NAMALWA (cell line): Measurements from ENCODE around the gene HYAL1.
A peak's percentile ranks its signal among the peaks of the same experiment; 100 is the strongest.

Experiments used
- DNase-seq: peaks from one replicate; pipeline ENCODE4 v3.0.0-alpha.2; 2015; ENCODE audit warnings: low spot score

The HYAL1 gene

DNA sequence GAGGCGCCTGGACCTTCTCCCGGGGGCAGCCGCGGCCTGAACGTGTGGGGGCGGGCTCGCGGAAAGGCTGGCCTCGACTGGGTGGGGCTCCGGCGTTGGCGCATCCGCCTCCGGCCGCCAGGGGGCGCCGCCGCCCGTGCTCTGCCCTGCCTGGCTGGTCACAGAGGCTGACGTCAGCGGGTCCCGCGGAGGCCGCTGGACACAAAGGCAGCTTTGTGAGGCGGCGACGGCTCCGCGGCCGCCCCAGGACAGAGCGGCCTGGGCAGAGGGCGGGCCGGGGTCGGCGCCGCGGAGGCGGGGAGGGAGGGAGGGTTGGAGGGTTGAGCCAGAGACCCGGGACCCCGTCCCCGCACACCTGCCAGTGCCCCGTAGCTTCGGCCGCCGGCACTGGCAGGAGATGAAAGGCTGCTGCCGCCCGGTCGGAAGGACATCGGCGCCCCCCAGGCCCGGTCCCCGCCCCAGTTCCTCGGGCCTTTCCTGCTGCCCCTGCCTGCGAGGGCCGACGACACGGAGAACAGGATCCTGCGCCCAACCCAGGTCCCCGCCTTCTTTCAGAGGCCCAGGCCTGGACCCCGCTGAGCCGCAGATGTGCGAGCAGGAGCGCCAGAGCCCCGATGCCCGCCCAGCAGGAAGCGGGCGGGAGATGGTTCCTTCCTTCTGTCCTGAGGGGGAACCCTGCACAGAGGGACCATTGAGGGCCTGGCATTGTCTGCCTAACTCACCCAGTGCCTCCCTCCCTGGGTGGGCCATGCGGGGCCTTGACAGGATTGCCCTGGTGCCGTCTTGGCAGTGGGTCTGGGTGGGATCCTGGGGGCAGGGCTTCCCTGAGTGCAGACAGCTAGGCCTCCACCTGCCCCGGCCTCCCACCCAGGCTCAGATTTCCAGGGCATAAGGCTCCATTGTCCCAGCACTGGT is 43.1 kb downstream of the HYAL1 start:
- peak; percentile 68 for DNase-seq

DNA sequence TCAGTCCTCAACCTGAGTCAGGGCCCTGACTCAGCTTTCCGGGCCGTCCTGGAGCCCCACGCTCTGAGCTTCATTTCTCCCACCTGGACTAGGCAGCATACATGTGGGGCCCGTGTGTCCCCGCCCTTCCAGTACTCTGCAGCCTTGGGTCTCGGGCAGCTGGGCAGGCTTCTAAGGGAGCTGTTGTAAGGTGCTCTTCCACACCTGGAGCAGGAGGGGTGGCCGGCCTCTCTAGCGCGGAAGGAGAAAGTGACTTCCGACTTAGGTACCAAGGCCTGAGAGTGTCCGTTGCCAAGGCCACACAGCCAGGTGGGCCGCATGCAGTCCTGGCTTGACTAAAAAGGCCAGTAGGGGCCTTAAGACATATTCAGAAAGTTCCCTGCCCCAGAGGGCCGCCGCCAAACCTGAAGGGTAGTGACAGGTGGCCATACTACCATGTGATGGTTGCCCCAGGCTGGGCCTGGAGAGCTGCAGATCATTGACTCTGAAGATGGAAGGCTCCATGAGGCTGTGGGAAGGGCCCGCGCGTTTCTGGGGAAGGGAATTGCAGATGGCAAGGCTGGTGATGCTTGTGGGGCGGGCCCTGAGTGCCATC is 43.8 kb downstream of the HYAL1 start:
- DNase-seq = no peak

DNA sequence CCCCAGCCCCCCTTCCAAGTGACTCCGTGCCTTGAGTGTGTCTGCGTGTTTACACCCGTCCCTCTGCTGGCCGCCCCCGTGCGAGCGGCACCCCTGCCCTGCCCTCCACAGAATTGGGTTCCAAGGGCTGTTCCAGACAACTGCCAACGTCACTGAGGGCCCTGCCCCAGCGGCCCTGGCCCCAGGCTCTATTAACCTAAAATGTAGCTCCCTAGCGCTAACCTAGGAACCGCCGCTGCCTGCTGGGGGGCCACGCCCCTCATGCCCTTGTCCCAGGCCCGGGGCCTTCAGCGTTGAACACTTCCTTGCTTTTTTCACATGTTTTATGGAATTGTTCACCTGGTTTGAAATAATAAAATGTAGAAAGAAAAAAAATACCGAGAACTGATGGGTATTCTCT is 44.4 kb downstream of the HYAL1 start:
- DNase-seq = no peak

DNA sequence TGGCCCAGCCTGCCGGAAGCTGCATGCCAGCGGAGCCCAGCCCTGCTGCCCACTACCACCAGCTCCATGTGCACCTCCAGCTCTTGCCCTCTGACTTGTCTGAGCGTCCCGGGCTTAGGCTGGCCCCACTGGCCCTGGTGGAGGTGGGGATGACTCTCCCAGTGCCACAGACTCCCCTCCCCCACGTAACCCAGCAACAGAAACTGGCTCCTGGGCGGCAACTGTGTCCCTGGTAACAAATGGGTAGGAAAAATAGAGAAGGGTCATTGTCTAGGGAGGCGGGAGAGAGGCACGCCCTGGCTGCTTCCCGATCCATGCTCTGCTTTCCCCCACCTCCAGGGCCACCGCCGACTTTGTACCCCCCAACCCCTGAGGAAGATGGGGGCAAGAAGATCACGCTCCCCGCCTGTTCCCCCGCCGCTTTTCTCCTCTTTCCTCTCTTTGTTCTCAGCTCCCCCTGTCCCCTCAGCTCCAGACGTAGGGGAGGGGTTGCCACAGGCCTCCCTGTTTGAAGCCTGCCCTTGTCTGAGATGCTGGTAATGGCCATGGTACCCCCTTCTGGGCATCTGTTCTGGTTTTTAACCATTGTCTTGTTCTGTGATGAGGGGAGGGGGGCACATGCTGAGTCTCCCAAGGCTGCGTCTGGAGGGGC is 45.2 kb downstream of the HYAL1 start:
- no peak for DNase-seq

DNA sequence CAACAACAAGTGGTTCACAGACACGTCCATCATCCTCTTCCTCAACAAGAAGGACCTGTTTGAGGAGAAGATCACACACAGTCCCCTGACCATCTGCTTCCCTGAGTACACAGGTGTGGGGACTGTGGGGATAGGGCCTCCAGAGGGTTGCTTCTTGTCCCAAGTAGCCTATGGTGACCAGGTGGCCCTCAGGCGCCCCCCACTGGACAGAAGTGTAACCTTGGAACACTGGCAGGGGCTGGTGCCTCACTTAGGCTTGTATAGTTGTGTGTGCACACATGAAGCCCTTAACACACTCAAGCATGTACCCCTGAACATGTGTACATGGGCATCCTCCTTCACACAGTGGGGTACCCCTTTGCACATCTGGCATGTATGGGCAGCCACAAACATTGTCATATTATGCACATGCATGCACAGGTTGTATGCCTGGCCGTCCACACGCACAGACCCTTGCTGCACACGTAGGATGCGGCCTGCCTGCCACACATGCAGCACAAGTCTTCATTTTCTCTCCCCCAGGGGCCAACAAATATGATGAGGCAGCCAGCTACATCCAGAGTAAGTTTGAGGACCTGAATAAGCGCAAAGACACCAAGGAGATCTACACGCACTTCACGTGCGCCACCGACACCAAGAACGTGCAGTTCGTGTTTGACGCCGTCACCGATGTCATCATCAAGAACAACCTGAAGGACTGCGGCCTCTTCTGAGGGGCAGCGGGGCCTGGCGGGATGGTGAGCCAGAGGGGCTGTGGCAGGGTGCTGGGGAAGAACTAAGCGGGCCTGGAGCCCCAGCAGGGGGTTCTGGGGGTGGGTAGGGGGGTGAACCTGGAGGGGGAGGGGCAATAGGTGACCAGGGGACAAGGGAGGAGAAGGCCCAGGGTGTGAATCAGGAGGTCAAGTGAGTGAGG is 46.1 kb downstream of the HYAL1 start:
- DNase-seq = peak; percentile 42

DNA sequence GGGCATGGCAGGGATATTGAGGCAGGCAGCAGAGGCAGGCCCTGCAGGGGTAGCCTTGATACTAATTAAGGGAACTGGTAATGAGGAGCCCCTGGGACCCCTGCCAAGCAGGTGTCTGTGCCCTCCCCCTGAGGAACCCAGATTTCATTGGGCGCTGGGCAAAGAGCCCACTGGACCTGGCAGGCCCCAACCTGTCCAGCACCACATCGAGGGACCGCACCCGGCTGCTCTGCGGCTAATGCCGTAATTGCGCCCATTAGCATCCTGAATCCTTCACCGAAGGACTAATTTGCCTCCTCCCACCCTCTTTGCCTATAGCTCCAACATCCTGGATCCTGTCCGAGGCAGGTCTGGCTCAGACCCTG is 48.1 kb downstream of the HYAL1 start:
- no peak for DNase-seq

DNA sequence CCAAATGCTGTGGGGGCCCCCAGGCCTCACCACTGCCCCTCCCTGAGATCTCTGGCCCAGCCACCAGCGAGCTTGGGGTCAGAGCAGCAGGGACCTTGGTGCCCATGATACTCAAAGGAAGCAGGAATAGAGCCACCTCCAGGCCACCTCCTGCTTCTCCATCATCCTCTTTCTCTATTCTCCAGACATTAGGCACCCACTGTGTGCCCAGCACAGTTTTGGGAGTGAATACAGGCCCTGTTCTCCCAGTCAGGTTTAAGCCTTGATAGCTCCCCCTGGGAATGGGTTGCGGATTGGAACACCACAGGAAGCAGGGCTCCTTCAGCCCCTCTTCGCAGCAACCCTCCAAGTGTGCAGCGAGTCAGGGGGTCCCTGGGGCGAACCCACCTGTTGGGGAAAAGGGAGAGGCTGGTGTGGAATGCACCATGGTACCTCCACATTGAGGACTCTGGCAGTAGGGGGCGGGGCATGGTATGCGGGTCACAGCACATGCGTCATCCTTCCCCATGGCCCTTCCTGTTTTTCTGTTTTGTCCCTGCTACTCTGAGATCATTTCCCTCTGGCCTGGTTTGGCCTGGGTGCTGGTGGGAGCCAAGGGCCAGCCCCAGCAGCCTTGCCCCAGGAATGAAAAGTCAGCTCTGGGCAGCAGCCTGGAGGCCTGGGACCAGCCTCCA is 48.7 kb downstream of the HYAL1 start:
- DNase-seq = no peak

DNA sequence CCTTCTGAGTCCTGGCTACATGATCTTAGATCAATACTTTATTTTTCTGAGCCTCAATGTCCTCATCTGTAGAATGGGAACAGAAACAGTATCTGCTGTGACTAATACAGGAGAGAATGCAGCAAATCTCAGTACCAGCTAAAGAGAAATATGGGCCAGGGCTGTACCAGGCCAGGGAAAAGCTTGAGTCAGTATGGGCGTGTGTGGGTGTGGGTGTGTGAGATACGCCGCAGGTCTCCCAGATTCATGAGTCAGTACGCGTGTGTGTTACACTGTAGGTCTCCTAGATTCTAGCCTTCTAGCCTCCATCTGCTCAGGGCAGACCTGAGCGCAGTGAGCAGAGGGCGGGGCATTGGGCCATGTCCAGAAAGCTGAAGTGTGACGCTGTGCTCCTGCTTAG is 52.2 kb downstream of the HYAL1 start:
- no peak for DNase-seq

DNA sequence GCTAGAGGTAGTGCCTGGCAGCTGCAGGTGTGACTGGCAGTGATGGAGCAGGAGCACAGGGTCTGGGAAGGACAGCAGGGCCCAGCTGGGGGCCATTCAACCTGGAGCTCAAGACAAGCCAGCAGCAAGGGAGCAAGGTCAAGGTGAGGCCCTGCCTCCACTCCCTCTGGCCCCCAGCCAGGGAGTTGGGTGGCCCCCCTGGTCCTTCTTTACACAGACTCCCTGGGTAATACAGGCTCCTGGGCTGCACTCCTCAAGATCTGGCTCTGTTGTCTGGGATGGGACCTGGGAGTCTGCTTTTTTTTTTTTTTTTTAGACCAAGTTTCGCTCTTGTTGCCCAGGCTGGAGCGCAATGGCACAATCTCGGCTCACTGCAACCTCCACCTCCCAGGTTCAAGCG is 52.9 kb downstream of the HYAL1 start:
- no peak for DNase-seq
